ENCODE results near the gene PLCL2. TPM values are rescaled to one million over a fixed set of nuclear protein-coding genes. Genes with fewer than 3 reads are reported as not detected.

The PLCL2 gene
- total and polyA plus RNA-seq, 4 donors, result 1.0 to 16.7 (median 7.1) TPM

DNA sequence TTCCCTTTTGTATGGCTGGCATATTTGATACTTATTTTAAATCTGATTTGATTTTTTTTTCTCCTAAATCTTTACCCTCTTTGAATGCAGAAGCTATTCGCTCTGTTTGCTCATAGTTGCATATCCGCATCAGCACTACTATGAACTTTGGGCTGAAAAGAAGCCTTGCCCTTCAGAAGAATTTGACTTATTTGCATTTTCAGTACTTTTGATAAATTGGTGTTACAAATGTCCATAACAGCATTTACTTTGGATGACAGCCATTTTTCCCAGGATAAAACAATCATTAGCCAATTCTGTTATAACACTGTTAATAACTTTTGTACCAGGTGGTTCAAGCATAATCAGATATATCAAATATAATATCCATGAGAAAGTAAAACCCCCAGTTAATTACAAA, 129.5 kb downstream of the PLCL2 start:
- Histone ChIP-seq H3K36me3 (ENCODE audit: control insufficient read depth in 4 of 4, insufficient read depth in 4 of 4, low read length in 4 of 4) (peaks cover 0 to 14% (median 6%) of the 10 kb centered on the region in 4 donors), H3K9ac (ENCODE audit: insufficient read depth in 1 of 2, low read length in 2 of 2) (no peak overlapping the region), H3K27ac (ENCODE audit: low read depth in 1 of 2, low read length in 1 of 2) (peak overlapping the region in 1 of 2 donors; percentile 26), H3K4me3 (no peak overlapping the region), H3K4me1 (ENCODE audit: control insufficient read depth in 5 of 5, insufficient read depth in 5 of 5, low read length in 5 of 5) (peaks cover 0 to 8% (median 0%) of the 10 kb centered on the region in 5 donors), H3K27me3 (ENCODE audit: control insufficient read depth in 3 of 3, insufficient read depth in 3 of 3, low read length in 2 of 3) (no peaks in the 10 kb centered on the region), H3K9me3 (ENCODE audit: control insufficient read depth in 4 of 4, insufficient read depth in 3 of 4, low read length in 3 of 4) (no peaks in the 10 kb centered on the region)
- 72 to 88% methylated on average over 2 of the region's 2 CpGs for WGBS, 2 donors
- DNase-seq, result no peak
- TF ChIP-seq, protein P1, sequence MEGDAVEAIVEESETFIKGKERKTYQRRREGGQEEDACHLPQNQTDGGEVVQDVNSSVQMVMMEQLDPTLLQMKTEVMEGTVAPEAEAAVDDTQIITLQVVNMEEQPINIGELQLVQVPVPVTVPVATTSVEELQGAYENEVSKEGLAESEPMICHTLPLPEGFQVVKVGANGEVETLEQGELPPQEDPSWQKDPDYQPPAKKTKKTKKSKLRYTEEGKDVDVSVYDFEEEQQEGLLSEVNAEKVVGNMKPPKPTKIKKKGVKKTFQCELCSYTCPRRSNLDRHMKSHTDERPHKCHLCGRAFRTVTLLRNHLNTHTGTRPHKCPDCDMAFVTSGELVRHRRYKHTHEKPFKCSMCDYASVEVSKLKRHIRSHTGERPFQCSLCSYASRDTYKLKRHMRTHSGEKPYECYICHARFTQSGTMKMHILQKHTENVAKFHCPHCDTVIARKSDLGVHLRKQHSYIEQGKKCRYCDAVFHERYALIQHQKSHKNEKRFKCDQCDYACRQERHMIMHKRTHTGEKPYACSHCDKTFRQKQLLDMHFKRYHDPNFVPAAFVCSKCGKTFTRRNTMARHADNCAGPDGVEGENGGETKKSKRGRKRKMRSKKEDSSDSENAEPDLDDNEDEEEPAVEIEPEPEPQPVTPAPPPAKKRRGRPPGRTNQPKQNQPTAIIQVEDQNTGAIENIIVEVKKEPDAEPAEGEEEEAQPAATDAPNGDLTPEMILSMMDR (IDR thresholded peaks at IDR 0.05; ENCODE audit: control extremely low read depth, extremely low read depth), result no peak
- ATAC-seq (ENCODE audit: insufficient read depth, low FRiP score), result no peak

DNA sequence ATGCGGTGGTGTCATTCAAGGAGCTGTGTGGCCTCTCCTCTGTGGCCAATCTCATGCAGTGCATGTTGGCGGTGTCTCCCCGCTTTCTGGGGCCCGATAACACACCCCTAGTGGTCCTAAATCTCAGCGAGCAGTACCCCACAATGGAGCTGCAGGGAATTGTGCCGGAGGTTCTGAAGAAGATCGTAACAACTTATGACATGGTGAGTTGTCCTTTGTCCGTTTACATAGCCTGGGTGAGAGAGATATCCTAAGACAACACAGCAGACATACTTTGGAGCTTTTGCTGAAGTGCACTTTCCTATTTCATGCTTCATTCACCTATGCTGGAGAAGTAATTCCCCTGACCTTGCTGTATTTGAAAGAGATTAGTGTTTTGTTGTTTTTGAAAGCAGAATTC, 130.0 kb downstream of the PLCL2 start:
- peaks cover 0 to 8% (median 0%) of the 10 kb centered on the region in 5 donors for H3K4me1 ChIP-seq (ENCODE audit: control insufficient read depth in 5 of 5, insufficient read depth in 5 of 5, low read length in 5 of 5)
- 85 to 89% methylated on average over 8 of the region's 8 CpGs for WGBS, 2 donors
- DNase-seq (no peak), ATAC-seq (ENCODE audit: insufficient read depth, low FRiP score) (no peak)
- peaks cover 0 to 14% (median 6%) of the 10 kb centered on the region in 4 donors for H3K36me3 ChIP-seq (ENCODE audit: control insufficient read depth in 4 of 4, insufficient read depth in 4 of 4, low read length in 4 of 4)
- TF ChIP-seq, protein P1 (IDR thresholded peaks at IDR 0.05; ENCODE audit: control extremely low read depth, extremely low read depth), result no peak
- H3K4me3 ChIP-seq, result no peak overlapping the region
- no peak overlapping the region for H3K9ac ChIP-seq (ENCODE audit: insufficient read depth in 1 of 2, low read length in 2 of 2)
- H3K9me3 ChIP-seq (ENCODE audit: control insufficient read depth in 4 of 4, insufficient read depth in 3 of 4, low read length in 3 of 4), result no peaks in the 10 kb centered on the region
- H3K27me3 ChIP-seq (ENCODE audit: control insufficient read depth in 3 of 3, insufficient read depth in 3 of 3, low read length in 2 of 3), result no peaks in the 10 kb centered on the region
- H3K27ac ChIP-seq (ENCODE audit: low read depth in 1 of 2, low read length in 1 of 2), result peak overlapping the region in 1 of 2 donors; percentile 14

DNA sequence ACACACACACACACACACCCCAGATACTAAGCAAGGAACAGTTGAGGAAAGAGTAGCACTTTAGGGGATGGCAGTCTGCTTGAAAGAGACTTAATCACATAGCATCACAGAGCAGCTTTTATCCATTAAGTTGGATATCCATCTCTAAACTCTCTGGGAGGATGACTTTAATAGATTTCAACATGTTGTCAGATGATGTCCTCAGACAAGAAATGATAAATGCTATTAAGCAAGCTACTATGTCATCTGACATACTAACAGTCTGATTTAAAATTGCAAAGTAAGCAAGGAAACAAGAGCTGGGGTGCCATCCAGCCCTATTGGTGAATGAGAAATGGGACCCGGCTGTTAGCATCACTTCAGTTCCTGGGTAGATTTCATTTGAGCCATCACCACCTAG, 136.9 kb downstream of the PLCL2 start:
- no peaks in the 10 kb centered on the region for H3K27me3 ChIP-seq (ENCODE audit: control insufficient read depth in 3 of 3, insufficient read depth in 3 of 3, low read length in 2 of 3)
- ATAC-seq (ENCODE audit: insufficient read depth, low FRiP score) (no peak), DNase-seq (no peak)
- no peak overlapping the region for H3K27ac ChIP-seq (ENCODE audit: low read depth in 1 of 2, low read length in 1 of 2)
- no peak overlapping the region for H3K4me3 ChIP-seq
- TF ChIP-seq, protein P1 (IDR thresholded peaks at IDR 0.05; ENCODE audit: control extremely low read depth, extremely low read depth), result no peak
- H3K9ac ChIP-seq (ENCODE audit: insufficient read depth in 1 of 2, low read length in 2 of 2), result no peak overlapping the region
- 84 to 89% methylated on average over 1 of the region's 1 CpG for WGBS, 2 donors
- no peaks in the 10 kb centered on the region for H3K9me3 ChIP-seq (ENCODE audit: control insufficient read depth in 4 of 4, insufficient read depth in 3 of 4, low read length in 3 of 4)
- H3K36me3 ChIP-seq (ENCODE audit: control insufficient read depth in 4 of 4, insufficient read depth in 4 of 4, low read length in 4 of 4), result no peaks in the 10 kb centered on the region
- H3K4me1 ChIP-seq (ENCODE audit: control insufficient read depth in 5 of 5, insufficient read depth in 5 of 5, low read length in 5 of 5), result peaks cover 0 to 11% (median 0%) of the 10 kb centered on the region in 5 donors
